NB4 (cell line): ENCODE measurements around the gene CDKAL1.

ENCODE experiments used
- CTCF ChIP-seq: IDR thresholded peaks from one replicate; pipeline ENCODE4 v1.5.1; 2012; ENCODE audit warnings: low read depth, low read length
- MAX ChIP-seq: IDR thresholded peaks from 2 replicates; pipeline ENCODE4 v1.6.1; 2011; ENCODE audit warnings: low read depth, low read length
- MYC ChIP-seq: IDR thresholded peaks from 2 replicates; pipeline ENCODE4 v1.6.1; 2011; ENCODE audit warnings: low read depth, low read length
- POLR2A ChIP-seq: IDR thresholded peaks from 2 replicates; pipeline ENCODE4 v1.6.1; 2011; ENCODE audit warnings: mild to moderate bottlenecking; ENCODE audit not compliant: insufficient read length; ENCODE audit errors: extremely low read depth

GRCh38 chr6:20906945-20907344, 372.7 kb downstream of the CDKAL1 start:
- TF ChIP-seq CTCF: no peak
- TF ChIP-seq POLR2A: no peak
- no peak for TF ChIP-seq MAX
- no peak for TF ChIP-seq MYC
